SK-N-SH treated with all-trans-retinoic acid at 6 μM for 48 hours (cell line): ENCODE results near the gene HEMK1.

Source experiments
- ATAC-seq: fragments of 200-7000 bp; cut with Tn5 transposase; 3 replicates; pipeline ENCODE4 v1.9.1; 2020; ENCODE audit warnings: mild to moderate bottlenecking, moderate library complexity
- ARNTL ChIP-seq: fragments of 450-650 bp; formaldehyde crosslinking; IDR thresholded peaks from 2 replicates; pipeline ENCODE4 v1.5.0; 2020; ENCODE audit warnings: low read depth, mild to moderate bottlenecking, moderate library complexity, borderline replicate concordance
- CSDC2 ChIP-seq: fragments of 250-450 bp; sonication (Bioruptor Pico); IDR thresholded peaks from 2 replicates; pipeline ENCODE4 v1.5.0; 2020; ENCODE audit warnings: mild to moderate bottlenecking, moderate library complexity
- ESRRG ChIP-seq: fragments of 250-450 bp; sonication (Bioruptor Pico); IDR thresholded peaks from 2 replicates; pipeline ENCODE4 v1.6.1; 2021; ENCODE audit warnings: mild to moderate bottlenecking
- GLIS3 ChIP-seq: fragments of 250-450 bp; sonication (Bioruptor Pico); IDR thresholded peaks from 2 replicates; pipeline ENCODE4 v1.5.0; 2020; ENCODE audit warnings: mild to moderate bottlenecking, moderate library complexity
- PPARA ChIP-seq: fragments of 250-450 bp; sonication (Bioruptor Pico); IDR thresholded peaks from 2 replicates; pipeline ENCODE4 v1.5.0; 2020; ENCODE audit warnings: mild to moderate bottlenecking, borderline replicate concordance
- RARB ChIP-seq: fragments of 250-450 bp; sonication (Bioruptor Pico); IDR thresholded peaks from 2 replicates; pipeline ENCODE4 v1.8.0; 2021; ENCODE audit warnings: mild to moderate bottlenecking, moderate library complexity
- SNAI2 ChIP-seq: fragments of 250-450 bp; sonication (Bioruptor Pico); IDR thresholded peaks from 2 replicates; pipeline ENCODE4 v1.5.0; 2020; ENCODE audit warnings: mild to moderate bottlenecking, moderate library complexity
- ZC3H10 ChIP-seq: fragments of 250-450 bp; sonication (Bioruptor Pico); IDR thresholded peaks from 2 replicates; pipeline ENCODE4 v1.5.1; 2021; ENCODE audit warnings: mild to moderate bottlenecking, moderate library complexity
- ZFP3 ChIP-seq: fragments of 250-450 bp; sonication (Bioruptor Pico); IDR thresholded peaks from 2 replicates; pipeline ENCODE4 v1.5.0; 2020; ENCODE audit warnings: mild to moderate bottlenecking, moderate library complexity
- ZFP30 ChIP-seq: fragments of 450-650 bp; formaldehyde crosslinking; IDR thresholded peaks from 2 replicates; pipeline ENCODE4 v1.5.0; 2022; ENCODE audit warnings: mild to moderate bottlenecking, moderate library complexity
- ZNF70 ChIP-seq: fragments of 450-650 bp; formaldehyde crosslinking; IDR thresholded peaks from 2 replicates; pipeline ENCODE4 v1.5.0; 2020; ENCODE audit warnings: mild to moderate bottlenecking, moderate library complexity
- ZNF8 ChIP-seq: fragments of 450-650 bp; formaldehyde crosslinking; IDR thresholded peaks from 2 replicates; pipeline ENCODE4 v1.5.0; 2020; ENCODE audit warnings: mild to moderate bottlenecking, moderate library complexity
- TF ChIP-seq, protein P1 (sequence below): fragments of 250-450 bp; sonication (Bioruptor Pico); IDR thresholded peaks from 2 replicates; pipeline ENCODE4 v1.5.1; 2021; ENCODE audit warnings: mild to moderate bottlenecking, moderate library complexity
- TF ChIP-seq, protein P2 (sequence below): fragments of 250-450 bp; sonication (Bioruptor Pico); IDR thresholded peaks from 2 replicates; pipeline ENCODE4 v1.5.1; 2020; ENCODE audit warnings: low read depth, mild to moderate bottlenecking, moderate library complexity
- TF ChIP-seq, protein P3 (sequence below): fragments of 250-450 bp; sonication (Bioruptor Pico); IDR thresholded peaks from 2 replicates; pipeline ENCODE4 v1.8.0; 2020; ENCODE audit warnings: mild to moderate bottlenecking, moderate library complexity, borderline replicate concordance
- TF ChIP-seq, protein P4 (sequence below): fragments of 250-450 bp; sonication (Bioruptor Pico); IDR thresholded peaks from 2 replicates; pipeline ENCODE4 v1.5.0; 2020; ENCODE audit warnings: mild to moderate bottlenecking, moderate library complexity

Gene HEMK1

DNA sequence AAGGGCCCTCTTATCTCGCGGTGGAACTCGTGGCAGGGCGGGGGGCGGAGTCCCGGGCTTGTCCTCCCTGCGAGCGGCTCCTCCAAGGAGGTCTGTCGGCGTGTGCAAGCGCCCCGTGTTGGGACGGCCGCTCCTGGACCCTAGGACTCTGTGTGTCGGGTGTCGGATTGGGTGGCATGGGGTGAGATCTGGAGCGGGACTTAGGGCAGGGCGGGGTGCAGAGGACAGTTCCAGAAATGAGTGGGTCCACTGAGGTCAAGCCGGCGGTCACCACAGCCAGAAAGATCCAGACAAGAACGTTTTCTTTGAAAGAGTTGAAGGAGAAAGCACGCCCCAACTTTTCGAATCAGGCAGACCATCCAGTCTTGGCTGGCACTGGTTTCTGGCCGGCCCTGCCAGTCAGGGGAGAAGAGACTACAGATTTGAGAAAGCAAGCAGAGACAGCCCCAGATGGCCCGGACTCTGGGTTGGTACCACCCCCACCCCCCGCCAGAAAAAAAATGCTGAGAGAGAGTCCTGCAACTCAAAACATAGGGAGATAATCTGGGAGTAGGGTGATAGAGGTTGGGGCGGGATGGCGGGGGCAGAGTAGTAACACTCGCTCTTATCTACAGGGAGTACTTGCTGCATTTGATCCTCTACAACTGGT, 43.0 kb downstream of the HEMK1 start:
- peak; percentile 37 for ATAC-seq

DNA sequence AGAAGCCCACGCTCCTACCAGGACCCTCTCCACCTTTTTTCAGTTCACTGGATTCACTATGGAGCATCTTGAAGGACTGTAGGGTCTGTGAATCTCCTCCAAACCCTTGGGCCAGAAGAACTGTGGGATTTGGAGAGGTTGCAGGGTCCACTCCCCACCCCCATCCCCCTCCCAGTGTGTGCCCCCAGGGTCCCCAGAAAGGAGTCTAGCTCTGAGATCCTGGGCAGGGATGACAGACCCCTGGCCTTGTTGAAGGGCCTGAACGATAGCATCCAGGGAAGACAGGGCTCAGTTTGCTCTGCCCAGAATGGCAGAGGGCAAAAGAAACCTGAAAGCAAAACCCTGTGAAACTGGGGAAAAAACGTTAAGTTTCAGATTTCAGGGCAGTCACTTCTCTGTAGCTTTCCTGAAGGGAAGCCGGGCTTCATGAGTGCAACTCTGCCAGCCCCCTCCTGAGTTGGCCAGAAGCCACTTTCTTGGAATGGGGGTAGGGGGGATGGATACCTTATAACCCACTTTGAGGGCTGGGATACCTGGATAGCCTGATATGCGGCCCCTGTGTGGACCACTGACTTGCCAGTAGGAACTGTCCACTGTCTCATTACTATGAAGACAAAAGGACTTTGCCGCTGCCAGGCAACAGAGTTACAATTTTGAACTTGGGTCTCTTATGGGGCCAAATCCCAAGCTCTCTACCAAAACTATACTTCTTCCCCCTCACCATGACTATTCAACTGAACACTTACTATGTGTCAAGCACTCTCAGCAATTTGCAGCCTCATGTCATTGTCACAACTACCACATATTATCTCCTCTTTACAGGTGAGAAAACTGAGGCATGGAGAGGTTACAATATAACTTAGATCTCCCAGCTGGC, 43.9 kb downstream of the HEMK1 start:
- ATAC-seq: no peak
- TF ChIP-seq CSDC2 (no peak), PPARA (CRISPR knock-in tag) (no peak), ZFP30 (CRISPR knock-in tag) (no peak), ZNF70 (CRISPR knock-in tag) (no peak)
- TF ChIP-seq, protein P1, sequence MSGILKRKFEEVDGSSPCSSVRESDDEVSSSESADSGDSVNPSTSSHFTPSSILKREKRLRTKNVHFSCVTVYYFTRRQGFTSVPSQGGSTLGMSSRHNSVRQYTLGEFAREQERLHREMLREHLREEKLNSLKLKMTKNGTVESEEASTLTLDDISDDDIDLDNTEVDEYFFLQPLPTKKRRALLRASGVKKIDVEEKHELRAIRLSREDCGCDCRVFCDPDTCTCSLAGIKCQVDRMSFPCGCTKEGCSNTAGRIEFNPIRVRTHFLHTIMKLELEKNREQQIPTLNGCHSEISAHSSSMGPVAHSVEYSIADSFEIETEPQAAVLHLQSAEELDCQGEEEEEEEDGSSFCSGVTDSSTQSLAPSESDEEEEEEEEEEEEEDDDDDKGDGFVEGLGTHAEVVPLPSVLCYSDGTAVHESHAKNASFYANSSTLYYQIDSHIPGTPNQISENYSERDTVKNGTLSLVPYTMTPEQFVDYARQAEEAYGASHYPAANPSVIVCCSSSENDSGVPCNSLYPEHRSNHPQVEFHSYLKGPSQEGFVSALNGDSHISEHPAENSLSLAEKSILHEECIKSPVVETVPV (CRISPR knock-in tag): no peak
- TF ChIP-seq, protein P2, sequence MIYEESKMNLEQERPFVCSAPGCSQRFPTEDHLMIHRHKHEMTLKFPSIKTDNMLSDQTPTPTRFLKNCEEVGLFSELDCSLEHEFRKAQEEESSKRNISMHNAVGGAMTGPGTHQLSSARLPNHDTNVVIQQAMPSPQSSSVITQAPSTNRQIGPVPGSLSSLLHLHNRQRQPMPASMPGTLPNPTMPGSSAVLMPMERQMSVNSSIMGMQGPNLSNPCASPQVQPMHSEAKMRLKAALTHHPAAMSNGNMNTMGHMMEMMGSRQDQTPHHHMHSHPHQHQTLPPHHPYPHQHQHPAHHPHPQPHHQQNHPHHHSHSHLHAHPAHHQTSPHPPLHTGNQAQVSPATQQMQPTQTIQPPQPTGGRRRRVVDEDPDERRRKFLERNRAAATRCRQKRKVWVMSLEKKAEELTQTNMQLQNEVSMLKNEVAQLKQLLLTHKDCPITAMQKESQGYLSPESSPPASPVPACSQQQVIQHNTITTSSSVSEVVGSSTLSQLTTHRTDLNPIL (CRISPR knock-in tag): no peak

More for the DNA sequence above, 43.0 kb downstream of the HEMK1 start:
- TF ChIP-seq, protein P2 (CRISPR knock-in tag): no peak
- TF ChIP-seq ZNF8 (no peak), ARNTL (no peak), SNAI2 (no peak), RARB (CRISPR knock-in tag) (no peak), ZFP3 (CRISPR knock-in tag) (no peak), ZC3H10 (CRISPR knock-in tag) (no peak), ESRRG (no peak), GLIS3 (no peak), ZNF70 (CRISPR knock-in tag) (no peak)
- TF ChIP-seq, protein P1 (CRISPR knock-in tag): no peak
- TF ChIP-seq, protein P3, sequence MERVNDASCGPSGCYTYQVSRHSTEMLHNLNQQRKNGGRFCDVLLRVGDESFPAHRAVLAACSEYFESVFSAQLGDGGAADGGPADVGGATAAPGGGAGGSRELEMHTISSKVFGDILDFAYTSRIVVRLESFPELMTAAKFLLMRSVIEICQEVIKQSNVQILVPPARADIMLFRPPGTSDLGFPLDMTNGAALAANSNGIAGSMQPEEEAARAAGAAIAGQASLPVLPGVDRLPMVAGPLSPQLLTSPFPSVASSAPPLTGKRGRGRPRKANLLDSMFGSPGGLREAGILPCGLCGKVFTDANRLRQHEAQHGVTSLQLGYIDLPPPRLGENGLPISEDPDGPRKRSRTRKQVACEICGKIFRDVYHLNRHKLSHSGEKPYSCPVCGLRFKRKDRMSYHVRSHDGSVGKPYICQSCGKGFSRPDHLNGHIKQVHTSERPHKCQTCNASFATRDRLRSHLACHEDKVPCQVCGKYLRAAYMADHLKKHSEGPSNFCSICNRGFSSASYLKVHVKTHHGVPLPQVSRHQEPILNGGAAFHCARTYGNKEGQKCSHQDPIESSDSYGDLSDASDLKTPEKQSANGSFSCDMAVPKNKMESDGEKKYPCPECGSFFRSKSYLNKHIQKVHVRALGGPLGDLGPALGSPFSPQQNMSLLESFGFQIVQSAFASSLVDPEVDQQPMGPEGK (CRISPR knock-in tag): no peak
- TF ChIP-seq, protein P4, sequence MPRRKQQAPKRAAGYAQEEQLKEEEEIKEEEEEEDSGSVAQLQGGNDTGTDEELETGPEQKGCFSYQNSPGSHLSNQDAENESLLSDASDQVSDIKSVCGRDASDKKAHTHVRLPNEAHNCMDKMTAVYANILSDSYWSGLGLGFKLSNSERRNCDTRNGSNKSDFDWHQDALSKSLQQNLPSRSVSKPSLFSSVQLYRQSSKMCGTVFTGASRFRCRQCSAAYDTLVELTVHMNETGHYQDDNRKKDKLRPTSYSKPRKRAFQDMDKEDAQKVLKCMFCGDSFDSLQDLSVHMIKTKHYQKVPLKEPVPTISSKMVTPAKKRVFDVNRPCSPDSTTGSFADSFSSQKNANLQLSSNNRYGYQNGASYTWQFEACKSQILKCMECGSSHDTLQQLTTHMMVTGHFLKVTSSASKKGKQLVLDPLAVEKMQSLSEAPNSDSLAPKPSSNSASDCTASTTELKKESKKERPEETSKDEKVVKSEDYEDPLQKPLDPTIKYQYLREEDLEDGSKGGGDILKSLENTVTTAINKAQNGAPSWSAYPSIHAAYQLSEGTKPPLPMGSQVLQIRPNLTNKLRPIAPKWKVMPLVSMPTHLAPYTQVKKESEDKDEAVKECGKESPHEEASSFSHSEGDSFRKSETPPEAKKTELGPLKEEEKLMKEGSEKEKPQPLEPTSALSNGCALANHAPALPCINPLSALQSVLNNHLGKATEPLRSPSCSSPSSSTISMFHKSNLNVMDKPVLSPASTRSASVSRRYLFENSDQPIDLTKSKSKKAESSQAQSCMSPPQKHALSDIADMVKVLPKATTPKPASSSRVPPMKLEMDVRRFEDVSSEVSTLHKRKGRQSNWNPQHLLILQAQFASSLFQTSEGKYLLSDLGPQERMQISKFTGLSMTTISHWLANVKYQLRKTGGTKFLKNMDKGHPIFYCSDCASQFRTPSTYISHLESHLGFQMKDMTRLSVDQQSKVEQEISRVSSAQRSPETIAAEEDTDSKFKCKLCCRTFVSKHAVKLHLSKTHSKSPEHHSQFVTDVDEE (CRISPR knock-in tag): no peak

DNA sequence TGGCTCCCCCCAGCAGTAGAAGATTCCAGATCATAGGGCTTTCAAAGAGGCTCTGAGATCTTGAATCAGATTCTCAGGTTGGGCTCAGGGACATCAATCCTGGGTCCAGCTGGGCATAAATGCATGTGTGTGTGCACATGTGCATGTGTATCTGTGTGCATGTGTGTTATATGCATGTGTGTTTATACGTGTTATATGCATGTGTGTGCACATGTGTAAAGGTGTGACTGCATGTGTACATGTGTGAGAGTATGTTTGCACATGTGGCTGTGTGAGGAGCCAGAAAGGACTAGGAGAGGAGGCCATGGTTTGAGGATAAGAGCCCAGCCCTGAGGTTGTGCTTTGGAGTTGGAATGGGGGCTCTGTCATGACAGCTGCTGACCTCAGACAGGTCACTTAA, 45.9 kb downstream of the HEMK1 start:
- no peak for TF ChIP-seq ESRRG
- no peak for ATAC-seq
